ENCODE results near the gene COL6A3.
"Not testable (repeated sequence)": the region's sequence is repeated elsewhere in the genome, so short reads cannot be mapped to it uniquely, and the experiment has no call there.

COL6A3 gene

GRCh38 chr2:237315170-237315828 lies 98.7 kb downstream of the COL6A3 start:
- DNase-seq = no peak

- DNase-seq = no peak
Observed at GRCh38 chr2:237314681-237315080, 99.3 kb downstream of the COL6A3 start.

DNA sequence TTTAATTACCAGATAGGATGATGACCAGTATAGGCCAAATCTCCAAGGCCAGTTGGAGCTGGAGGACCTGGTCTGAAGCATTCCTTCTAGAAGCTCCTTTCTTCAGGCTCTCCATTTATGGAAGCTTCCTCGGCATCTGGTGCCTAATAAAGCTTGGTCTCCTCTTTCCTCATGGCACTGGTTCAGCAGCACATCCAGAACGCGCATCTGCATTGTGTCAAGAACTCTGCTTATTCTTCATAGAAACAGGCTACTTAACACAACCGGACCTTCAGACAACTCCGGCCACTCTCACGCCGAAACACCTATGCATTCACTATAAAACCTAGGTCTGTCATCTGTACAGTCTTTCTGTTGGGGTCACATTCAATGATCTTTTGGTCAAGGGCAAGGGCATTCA lies 99.8 kb downstream of the COL6A3 start:
- DNase-seq = no peak

GRCh38 chr2:237312021-237312755 lies 101.8 kb downstream of the COL6A3 start:
- DNase-seq = no peak

DNA sequence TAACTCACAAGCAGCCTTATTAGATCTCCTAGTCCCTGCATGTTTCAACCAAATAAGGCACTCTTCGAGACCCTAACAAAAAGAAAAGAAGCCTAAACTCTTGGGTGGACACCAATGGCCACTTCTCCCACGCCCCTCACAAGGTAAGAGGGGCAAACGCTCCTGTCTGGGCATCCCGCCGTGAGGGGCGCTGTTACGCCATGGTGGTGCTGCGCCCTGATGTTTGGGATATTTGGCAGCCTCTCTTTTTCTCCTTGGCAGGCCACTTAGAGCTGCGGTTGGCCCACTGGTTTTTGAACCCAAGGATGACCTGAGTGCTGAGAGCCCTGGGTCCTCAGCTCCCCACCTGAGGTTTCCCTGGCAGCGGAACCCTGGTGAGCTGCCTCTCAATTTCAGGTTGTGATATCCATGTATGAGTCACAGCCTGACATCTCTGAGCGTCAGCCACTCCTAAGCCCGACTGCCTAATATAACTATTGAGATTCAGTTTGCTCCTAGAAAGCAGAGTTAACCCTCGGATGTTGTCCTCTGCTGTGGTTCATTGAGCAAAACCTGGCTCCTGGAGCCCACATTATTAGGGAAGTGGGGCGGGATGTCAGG lies 103.3 kb downstream of the COL6A3 start:
- no peak for DNase-seq

GRCh38 chr2:237309416-237309815 lies 104.5 kb downstream of the COL6A3 start:
- DNase-seq = no peak

GRCh38 chr2:237309011-237309410 lies 105.0 kb downstream of the COL6A3 start:
- no peak for DNase-seq

DNA sequence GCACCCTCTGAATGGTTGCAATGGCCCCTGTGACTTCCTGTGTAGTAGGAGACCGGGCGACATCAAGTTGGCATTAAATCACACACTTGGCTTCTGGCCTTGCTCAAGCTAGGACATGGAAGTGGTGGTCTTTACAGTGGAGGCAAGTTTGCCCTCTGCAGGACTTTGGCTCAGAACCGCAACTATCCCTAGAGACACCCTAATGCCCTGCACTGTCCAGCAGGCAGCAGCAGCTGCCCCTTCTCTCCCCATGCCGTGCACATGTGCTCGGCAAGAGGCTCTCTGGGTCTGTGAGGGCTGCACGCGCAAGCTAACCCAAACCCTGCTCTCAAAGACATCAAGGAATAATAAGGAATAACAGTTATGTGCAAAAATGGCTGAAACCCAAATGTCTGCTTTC lies 106.5 kb downstream of the COL6A3 start:
- no peak for DNase-seq

DNA sequence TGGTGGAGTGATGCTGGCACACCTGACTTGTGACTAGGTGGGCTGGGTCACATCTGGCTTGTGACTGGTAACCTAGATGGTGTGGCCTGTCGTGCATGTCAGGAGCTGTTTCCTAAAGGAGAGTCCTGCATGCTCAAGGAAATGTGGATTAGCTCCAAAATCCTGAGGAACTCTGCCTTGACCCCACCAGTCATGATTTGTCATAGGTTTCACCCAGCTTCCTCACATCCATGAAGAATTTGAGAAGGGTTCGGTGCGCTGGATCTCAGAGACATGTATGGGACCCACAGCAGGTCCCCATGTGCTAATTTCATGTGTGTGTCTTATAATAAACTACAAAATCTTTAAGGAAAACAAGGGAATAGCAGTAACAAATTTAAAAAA lies 107.2 kb downstream of the COL6A3 start:
- DNase-seq = no peak

DNA sequence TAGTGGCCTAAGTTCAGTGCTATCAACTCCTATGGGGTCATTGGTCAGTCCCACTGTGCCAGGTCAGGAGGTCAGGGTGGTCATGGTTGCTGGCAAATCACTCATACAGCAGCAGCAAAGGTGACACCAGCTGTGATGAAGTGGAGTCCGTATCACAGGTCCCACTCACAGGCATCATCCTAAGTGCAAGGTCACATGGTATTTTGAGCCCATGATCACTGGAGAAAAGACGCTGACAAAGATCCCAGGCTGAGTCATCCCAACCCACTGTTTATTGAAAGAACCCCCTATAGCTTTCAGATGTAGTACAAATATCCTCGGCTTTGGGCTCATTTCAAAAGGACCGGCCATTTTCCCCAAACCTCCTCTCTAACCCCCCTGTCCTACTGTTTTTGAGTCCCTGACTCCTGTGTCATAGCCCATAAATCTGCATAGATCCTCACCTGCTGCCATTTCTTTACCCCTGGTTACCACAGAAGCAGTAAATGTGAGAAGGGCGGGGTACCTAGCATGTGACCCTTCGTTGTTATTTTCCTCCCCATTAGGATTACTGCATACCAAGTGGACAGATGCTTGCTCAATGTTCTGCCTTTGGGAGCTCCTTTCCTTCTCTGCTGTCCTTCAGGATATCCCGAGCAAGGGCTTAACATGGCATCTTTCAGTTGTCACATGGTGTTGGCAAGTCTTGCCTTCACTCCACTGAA lies 107.7 kb downstream of the COL6A3 start:
- no peak for DNase-seq

- no peak for DNase-seq
Observed at GRCh38 chr2:237305579-237305978, 108.4 kb downstream of the COL6A3 start.

DNA sequence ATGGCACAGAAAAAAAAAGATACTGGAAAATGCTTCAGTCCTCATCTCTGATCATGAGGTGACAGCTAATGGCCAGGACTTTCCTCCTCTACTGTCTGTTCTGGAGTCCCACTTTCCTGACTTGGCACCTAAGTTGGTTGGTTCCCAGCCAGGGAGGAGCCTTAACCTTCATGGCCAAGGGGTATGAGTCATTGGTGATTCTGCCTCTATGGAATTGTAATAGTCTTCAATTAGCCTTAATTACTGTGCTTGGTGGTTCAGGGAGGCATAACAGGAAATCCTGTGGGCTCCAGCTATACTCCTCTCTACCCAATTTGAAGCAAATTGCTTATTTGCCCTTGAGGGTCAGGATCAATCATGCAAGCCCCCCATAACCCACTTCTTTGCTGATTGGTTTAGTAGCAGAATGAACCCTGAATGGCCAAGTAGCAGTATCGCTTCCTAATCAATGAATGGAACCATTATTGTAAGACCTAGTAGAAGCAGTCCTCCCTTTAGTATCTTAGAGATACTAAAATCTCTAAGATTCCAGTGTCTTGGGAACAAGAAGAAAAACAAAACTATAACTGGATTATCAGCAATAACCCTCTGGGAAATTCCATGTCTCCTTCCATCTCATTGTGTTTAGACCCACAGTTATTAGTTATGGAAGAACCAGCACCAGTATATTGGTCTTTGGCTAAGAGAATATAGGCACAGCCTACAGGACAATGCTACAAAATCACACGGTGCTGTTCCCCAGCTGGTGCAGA lies 109.0 kb downstream of the COL6A3 start:
- no peak for DNase-seq

- DNase-seq = not testable (repeated sequence)
Observed at GRCh38 chr2:237303244-237303643, 110.7 kb downstream of the COL6A3 start.

DNA sequence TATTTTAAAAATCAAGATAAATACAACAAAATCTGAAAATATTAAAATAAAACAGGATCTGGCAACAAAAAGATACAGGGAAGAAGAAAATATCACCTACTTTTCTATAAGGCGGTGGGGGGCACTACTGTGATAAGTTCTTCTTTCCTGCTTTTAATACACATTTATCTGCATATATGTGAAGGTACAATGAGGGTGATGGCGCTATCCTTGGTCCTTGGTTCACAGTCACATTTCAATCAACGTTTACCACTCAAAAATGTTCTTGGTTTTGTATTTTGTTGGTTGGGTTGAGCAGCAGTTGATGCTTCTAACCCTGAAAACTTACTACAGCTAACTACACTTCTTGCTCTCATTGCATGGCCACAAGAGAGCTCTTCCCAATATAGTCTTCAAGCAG lies 112.4 kb downstream of the COL6A3 start:
- no peak for DNase-seq

DNA sequence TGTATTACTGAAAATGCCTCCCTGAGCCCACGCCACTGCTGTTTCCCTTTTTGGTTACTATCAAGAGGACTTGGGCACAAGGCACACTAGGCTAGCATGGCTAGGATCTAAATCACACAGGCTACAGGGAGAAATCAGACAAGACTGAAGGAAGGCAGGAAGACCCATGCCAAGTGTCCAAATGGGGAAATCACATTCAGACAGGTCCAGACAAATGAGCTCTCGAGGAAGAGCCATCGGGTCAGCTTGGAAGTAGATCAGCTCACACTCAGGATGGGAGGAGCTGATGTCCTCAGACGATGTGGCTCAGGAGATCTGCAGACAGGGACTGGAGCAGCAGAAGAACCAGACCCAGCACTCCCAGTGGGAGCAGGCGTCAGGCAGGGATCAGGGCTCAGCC lies 113.2 kb downstream of the COL6A3 start:
- no peak for DNase-seq

DNA sequence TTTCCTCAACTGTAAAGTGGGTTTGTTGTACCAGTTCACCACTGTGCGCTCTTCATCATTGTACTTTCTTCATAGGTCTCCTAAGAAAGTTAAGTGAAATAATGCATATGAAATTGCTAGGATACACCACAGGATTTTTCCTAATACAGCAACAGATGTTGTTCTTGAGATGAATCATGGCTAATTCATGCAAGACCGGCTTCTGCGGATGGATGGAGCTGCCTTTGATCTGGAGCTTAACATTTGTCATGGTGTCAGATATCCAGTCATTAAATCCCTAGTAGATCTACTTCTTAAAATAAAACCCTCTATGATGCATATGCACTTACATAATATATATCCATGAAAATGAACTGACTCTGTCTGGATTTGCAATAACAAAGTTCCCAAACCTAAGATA lies 114.1 kb downstream of the COL6A3 start:
- DNase-seq = no peak

DNA sequence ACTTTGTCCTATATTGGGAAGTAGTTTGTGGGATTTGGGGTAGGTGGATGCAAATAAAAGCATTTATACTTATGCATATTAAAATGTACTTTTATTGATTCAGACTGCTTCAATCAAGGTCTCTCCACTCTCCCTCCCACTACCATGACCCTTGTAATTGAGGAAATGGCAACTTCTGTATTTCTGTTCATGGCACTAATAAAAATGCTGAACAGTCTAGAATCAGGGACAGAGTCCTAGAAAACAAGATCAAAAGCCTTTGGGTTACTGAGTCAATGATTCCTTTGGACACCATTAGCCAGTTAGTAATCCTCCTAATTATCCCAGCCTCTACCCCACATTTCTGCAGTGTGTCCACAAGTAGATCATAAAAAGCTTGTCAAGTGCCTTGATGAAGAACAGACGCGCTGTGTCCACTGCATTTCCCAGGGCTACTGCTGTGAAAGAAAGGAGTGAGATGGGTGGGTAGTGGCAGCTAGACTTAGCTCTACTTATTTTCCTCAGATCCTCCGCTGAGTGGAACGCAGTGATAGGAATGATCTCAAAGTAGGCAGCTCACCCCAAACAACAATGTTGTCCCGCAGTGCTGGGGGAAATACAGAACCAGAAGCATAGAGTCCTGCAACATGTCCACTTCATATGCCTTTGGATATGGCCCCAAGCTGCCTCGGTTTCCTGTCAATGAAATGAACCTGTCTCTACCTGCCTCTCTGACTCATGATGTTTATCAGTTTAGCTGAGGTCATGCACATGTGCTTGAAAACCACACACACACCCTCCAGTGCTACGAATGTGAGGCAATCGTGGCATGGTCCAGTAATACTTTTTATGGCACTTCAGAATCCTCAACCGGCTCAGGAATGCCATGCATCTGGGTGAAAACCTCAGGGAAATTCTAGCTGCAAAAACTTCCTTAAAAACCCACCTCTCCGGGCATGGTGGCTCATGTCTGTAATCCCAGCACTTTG lies 115.5 kb downstream of the COL6A3 start:
- no peak for DNase-seq

DNA sequence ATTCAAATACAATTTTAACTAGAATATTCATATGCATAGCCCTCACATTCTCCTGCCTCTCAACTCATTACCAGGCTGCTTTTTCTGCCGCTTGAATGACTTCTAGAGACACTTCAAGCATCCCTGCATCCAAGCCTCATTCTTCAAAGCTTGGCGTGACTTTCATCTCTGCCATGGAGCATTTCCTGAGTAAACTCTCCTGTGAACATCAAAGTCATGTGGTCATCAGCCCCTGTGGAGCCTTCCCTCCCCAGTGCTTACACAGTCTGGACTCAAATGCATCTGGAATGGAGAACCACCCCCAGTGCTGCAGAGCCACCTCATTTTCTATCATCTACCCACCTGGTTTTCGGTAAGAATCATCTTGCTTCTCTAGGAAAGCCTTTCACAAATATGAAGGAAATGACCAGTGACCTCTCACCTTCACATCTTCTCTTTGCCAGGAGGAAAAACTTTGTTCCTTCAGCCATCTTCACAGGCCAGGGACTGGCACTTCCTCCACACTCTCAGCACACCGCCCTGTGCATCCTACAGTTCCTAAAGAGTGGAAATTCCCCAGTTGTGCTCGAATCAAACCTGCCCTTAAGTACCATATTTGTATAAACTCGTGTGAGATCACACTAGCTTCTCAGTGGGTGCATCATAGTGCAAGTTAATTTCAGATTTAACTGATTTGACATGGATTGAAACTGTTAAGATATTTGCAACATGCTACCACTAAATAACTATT lies 116.4 kb downstream of the COL6A3 start:
- no peak for DNase-seq

DNA sequence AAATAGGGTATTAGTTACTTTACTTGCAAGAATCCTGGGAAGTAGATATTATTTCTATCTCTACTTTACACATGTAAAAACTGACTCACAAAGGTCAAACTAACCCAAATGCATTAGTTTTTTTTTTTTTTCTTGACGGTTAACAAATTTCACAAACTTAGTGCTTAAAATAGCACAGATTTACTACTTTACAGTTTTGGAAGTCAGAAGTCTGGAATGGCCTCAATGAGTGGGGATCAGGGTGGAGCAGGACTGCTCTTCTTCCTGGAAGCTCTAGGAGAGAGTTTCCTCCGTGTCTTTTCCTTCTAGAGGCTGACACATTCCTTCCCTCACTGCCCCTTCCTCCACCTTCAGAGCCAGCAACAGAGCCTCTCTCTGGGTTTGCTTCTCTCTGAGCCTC lies 117.2 kb downstream of the COL6A3 start:
- no peak for DNase-seq

DNA sequence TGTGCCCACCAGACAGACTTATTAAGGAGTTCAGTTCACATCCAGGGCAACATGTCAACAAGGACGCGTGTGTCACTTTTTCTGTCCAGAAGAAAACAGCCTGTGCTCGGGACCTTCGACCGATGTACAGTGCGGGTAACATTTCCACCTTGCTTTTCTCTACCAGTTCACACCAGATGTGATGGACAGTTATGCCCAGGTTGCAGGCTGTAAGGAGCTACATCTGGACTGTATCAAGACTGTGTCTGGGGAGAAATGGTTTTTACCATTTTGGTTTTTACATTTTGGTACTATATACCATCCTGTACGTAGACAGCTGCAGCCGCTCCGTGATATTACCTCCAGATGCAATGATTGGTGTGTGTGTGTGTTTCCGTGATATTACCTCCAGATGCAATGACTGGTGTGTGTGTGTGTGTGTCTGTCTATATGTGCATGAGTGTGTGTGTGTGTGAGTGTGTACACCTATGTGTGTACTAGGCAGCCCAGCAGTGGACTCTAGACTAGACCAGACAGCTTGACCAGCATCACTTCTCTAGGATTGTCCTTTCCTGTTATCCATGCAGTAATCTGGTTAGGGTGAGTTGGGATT lies 118.0 kb downstream of the COL6A3 start:
- no peak for DNase-seq

GRCh38 chr2:237294460-237294859 lies 119.5 kb downstream of the COL6A3 start:
- DNase-seq = no peak
